Fibroblast of the aortic adventitia (primary cell): ENCODE data around the gene NTSR1. TPM values are rescaled to one million over a fixed set of nuclear protein-coding genes. Genes with fewer than 3 reads are reported as not detected.
A peak's percentile ranks its signal among the peaks of the same experiment; 100 is the strongest.

Experiments used
- DNase-seq: peaks from one replicate; pipeline ENCODE4 v3.0.0-alpha.2; 2010; ENCODE audit warnings: low read depth
- H3K4me3 ChIP-seq: 2 replicates; pipeline ENCODE4 v1.5.1; 2011; ENCODE audit warnings: low read depth, mild to moderate bottlenecking, control low read depth, low read length, moderate library complexity
- CTCF ChIP-seq: IDR thresholded peaks from 2 replicates; pipeline ENCODE4 v1.5.1; 2011; ENCODE audit warnings: mild to moderate bottlenecking, low read length, control low read depth, inconsistent platforms; ENCODE audit not compliant: insufficient read depth
- total RNA-seq: library from RNA; depleted of rRNA; stranded (reverse); fragments of >200 nt; gene quantifications from 2 replicates; pipeline ENCODE4 v1.2.3, GENCODE V29; 2012; ENCODE audit warnings: low replicate concordance

Gene NTSR1
- total RNA-seq, 1 donor = 8.0 TPM

DNA sequence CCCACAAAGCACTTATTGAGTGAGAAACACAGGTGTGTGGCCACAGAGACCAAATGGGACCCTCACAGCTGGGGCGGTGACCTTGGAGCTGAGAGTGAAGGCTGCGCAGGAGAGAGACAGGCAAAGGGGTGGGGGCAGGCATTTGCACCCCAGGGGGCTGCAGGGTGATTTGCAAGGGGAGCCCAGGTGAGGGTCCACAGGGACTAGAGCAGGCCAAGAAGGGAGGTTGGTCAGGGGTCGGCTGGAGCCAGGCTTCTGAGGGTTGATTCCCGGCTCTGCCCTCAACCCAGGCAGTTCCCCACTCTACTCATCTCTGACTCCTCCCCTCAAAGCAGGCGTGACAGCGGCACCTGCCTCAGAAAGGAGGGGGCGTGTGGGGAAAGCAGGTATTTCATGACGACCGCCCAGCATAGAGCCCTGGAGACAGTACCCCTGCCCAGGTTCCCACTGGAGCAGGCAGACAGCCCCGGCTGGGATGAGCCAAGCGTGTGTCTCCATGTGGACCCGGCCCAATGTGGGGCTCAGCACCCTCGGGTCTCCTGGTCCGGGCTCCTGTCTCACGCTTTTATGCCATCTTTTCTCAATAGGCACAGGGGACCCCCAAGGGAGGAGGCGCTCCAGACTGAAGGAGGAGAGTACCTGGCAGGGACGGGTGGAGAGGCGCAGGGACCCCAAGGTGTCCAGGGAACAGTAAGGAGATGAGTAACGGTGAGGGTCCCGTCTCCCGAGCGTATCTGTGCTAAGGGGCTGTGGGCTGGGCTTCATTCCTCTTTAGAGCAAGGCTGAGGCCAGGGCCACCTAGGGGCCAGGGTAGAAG is 84.5 kb downstream of the NTSR1 start:
- TF ChIP-seq CTCF = no peak
- no peak overlapping the region for H3K4me3 ChIP-seq
- DNase-seq = no peak

- no peak for DNase-seq
- TF ChIP-seq CTCF = no peak
- H3K4me3 ChIP-seq = peak overlapping the region; percentile 47
Observed at GRCh38 chr20:62793757-62794006, 85.0 kb downstream of the NTSR1 start.

DNA sequence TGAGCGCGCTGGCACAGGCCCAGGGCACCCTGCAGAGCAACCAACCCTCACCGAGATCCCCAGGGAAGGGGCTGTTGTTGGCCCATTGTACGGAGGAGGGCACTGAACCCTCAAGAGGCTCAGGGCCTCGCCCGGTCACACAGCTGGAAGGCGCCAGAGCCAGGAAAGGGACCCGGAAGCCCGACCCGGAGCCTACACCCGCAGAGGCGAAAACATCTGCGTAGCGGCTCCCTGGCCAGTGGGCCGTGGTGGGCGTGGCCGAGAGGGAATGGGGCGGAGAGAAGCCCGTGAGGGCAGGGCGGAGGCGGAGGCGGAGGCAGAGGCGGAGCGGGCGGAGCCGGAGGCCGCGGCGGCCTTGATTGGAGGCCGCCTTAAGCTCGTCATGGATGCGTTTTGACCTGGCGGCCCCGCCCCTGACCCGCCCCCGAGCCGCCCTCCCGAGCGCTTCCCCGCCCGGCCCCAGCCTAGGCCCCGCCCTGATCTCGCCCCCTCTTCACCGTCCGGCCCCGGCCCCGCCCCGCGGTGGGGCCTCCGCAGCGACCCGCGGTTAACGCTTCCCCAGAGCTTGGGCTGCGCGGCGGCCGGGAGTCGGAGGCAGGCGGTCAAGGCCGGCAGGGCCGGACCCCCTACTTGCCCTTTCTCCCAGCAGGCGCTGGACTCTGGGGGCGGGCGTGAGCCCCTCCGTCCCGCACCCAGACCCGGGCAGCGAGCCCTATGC is 85.5 kb downstream of the NTSR1 start:
- TF ChIP-seq CTCF = no peak
- H3K4me3 ChIP-seq = peak overlapping the region; percentile 69
- DNase-seq = peak; percentile 91

- no peak for TF ChIP-seq CTCF
- H3K4me3 ChIP-seq = peak overlapping the region; percentile 69
- peak; percentile 44 for DNase-seq
Observed at GRCh38 chr20:62795023-62795761, 86.6 kb downstream of the NTSR1 start.

GRCh38 chr20:62796699-62797491 is 88.3 kb downstream of the NTSR1 start:
- no peak for DNase-seq
- no peak for TF ChIP-seq CTCF
- H3K4me3 ChIP-seq = peak overlapping the region; percentile 74
